D721Med (cell line): ENCODE measurements around the gene UNC13B.

ENCODE experiments used
- DNase-seq: peaks from one replicate; pipeline ENCODE4 v3.0.0; 2011; ENCODE audit warnings: low spot score; ENCODE audit not compliant: insufficient read length
- FAIRE-seq: peaks from 2 replicates; lab custom pipeline; 2011; peaks lifted over from hg19 to GRCh38; lab: Jason Lieb, UNC
- TF ChIP-seq, protein P1 (sequence below): IDR thresholded peaks from 2 replicates; pipeline ENCODE4 v1.5.1; 2012; ENCODE audit warnings: mild to moderate bottlenecking, control low read depth; ENCODE audit not compliant: insufficient read depth; ENCODE audit errors: missing control alignments

The UNC13B gene

DNA sequence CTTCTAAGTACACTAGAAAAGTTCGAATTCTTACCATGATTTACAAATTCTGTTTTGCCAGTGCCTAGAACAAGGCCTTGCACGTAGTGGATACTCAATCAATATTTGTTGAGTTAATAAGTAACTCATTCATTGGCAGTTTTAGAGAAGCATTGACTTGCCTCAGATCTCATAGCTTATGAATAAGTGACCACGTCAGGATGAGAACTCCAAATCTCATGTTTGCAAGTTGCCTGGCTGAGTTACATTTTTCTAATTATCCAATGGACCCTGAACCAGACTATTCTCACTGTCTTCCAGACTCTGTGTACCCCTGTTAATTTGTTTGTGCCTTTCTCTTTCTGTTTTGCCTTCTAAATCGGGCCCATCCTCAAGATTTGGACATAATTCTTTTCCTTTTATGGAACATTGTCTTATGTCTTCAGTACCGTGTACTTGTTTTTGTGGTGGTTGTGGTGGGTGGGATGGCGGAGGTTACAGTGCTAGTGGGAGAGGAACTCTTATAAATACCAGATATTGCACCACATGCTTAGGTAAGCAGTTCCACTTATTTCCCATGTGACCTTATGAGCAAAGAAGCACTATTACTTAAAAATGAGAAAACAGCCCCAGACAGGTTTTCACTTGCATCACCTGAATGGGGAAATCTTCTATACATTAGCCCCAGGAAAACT, 96.3 kb downstream of the UNC13B start:
- TF ChIP-seq, protein P1, sequence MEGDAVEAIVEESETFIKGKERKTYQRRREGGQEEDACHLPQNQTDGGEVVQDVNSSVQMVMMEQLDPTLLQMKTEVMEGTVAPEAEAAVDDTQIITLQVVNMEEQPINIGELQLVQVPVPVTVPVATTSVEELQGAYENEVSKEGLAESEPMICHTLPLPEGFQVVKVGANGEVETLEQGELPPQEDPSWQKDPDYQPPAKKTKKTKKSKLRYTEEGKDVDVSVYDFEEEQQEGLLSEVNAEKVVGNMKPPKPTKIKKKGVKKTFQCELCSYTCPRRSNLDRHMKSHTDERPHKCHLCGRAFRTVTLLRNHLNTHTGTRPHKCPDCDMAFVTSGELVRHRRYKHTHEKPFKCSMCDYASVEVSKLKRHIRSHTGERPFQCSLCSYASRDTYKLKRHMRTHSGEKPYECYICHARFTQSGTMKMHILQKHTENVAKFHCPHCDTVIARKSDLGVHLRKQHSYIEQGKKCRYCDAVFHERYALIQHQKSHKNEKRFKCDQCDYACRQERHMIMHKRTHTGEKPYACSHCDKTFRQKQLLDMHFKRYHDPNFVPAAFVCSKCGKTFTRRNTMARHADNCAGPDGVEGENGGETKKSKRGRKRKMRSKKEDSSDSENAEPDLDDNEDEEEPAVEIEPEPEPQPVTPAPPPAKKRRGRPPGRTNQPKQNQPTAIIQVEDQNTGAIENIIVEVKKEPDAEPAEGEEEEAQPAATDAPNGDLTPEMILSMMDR, result no peak
- FAIRE-seq (no peak), DNase-seq (no peak)

DNA sequence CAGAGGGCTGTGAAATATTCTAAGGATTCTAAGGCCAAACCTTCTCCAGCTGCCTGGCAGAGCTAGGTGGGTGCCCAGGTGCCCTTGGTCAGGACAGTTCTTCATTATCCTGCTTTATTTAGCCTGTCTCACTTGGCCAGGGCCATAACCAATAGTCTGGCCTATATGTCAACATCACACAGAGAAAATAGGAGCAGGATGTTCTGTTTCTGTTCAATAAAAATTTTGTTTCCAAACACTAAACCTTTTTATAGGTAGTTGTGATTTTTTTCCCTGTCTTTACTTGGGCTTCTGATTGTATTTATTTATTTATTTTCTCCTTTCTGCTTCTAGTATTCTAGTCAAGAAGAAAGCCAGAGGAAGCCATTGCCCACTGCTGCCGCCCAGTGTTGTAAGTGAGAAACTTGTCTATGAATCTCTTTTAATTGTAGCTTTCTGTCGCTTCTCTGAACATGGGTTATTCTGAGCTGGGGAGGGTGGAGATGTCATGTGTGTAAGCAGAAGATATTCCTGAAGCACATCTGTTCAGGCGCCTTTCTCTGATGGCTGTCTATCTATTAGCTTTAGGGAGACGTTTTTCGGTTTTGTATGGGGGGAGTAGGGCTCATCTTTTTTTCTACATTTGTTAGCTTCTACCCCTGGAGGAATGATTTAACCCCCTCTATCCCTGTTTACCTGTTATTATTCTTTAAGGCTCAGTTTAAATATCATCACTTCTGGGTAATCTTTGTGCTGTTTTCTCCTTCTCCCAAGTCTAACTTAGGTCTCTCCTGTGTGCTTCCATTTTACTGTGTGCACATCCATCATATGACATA, 97.1 kb downstream of the UNC13B start:
- DNase-seq, result no peak
- FAIRE-seq, result no peak
- TF ChIP-seq, protein P1, result peak; percentile 63

DNA sequence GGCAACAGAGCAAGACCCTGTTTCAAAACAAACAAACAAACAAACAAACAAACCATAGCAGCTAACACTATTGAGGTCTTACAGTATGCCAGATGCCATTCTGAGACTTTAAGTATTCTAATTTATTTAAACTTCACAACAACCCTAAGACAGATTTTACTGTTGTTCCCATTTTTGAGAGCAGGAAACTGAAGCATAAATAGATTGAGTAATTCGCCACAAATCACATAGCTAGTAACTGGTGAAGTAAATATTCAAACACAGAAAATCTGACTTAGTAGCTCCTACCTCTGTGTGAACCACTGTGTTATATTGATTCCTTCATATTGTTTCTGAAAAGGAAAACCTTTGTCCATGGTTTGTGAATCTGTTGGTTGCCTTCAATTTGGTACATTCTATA, 98.4 kb downstream of the UNC13B start:
- DNase-seq (no peak), FAIRE-seq (no peak)
- TF ChIP-seq, protein P1, result no peak

DNA sequence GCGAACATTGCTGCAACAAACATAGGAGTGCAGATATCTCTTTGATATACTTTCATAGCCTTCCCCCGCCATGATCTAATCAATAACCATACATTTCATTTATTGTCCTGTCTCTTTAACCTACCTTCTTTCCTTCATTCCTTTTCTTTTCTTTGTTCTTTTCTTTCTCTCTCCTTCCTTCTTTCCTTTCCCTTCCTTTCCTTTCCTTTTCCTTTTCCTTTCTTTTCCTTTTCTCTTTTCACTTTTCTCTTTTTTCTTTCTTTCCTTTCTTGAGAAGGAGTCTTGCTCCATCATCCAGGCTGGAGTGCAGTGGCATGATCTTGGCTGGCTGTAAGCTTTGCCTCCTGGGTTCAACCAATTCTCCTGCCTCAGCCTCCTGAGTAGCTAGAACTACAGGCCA, 100.3 kb downstream of the UNC13B start:
- DNase-seq (no peak), FAIRE-seq (no peak)
- TF ChIP-seq, protein P1, result no peak

DNA sequence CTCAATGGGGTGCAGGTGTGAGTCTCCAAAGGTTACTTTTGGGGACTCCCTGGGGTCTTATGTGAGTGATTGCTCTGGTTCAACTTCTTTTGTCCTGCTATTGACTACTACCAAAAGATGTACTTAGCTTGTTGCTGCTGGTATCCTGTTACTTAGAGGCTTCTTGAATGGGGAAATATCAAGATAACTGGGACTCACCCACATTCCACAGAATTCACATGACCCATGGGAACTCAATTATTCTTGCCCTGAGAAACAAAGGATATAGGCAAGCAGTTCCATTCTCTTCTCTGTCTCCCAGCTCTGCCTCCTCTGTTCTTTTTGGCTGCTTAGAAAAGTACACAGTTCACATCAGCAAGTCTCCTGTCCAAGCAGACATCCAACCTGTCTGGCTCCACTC, 105.9 kb downstream of the UNC13B start:
- TF ChIP-seq, protein P1, result no peak
- DNase-seq (no peak), FAIRE-seq (no peak)

DNA sequence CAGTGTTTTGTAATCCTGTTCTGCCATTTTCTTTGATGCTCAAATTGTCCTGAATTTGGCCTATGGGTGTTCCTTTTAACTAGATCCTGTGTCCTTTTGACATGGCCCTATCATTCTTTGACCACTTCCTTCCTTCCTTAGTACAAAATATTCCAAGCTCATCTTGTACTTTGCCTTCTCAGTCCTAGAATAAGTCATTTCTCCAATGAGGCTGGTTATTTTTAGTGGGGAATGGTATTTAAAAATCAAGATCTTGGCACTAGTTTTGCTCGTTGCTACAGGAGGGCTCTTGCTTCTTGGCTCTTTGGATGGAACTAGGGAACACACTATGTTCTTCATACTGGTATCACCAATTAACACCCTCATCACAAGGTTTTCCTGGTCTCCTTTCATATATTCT, 108.1 kb downstream of the UNC13B start:
- TF ChIP-seq, protein P1, result no peak
- DNase-seq, result no peak
- no peak for FAIRE-seq

DNA sequence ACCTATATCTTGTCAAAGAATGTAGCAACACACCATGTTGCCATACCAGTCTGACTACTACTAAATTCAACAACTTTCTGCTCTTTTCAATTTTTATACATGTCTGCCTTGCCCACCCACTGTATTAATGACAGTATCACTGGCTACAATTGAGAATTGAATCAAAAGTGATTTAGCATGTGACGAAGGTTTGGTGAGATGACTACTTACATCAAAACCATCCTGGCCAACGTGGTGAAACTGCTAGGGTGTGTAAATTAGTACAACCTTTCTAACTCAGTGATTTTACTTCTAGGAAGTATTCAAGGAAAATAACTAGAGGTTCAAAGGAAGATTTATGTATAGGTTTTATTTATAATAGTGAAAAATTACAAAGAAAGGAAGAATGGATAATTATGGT, 109.8 kb downstream of the UNC13B start:
- TF ChIP-seq, protein P1, result no peak
- no peak for DNase-seq
- no peak for FAIRE-seq
